H4 (cell line): Measurements from ENCODE around the gene KRTAP10-2. TPM values are rescaled to one million over a fixed set of nuclear protein-coding genes. Genes with fewer than 3 reads are reported as not detected.
"Not testable (repeated sequence)": the region's sequence is repeated elsewhere in the genome, so short reads cannot be mapped to it uniquely, and the experiment has no call there.

Experiments used
- DNase-seq: peaks from one replicate; pipeline ENCODE4 v3.0.0-alpha.2; 2015; ENCODE audit warnings: low spot score
- total RNA-seq: library from RNA; depleted of rRNA; stranded (reverse); fragments of >200 nt; shearing (Covaris generic); gene quantifications from 2 replicates; pipeline ENCODE4 v1.2.3, GENCODE V29; 2014; rRNA removed

The KRTAP10-2 gene, protein sequence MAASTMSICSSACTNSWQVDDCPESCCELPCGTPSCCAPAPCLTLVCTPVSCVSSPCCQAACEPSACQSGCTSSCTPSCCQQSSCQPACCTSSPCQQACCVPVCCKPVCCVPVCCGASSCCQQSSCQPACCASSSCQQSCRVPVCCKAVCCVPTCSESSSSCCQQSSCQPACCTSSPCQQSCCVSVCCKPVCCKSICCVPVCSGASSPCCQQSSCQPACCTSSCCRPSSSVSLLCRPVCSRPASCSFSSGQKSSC
- not detected in 2 replicates for total RNA-seq

GRCh38 chr21:44551340-44551961 lies at the start of gene KRTAP10-2:
Gene KRTAP10-2, minus strand, starts transcription at chr21:44551505. Its CDS starts 47 bp downstream, at chr21:44551458.
- no peak for DNase-seq

GRCh38 chr21:44601091-44601490 lies 49.8 kb upstream of the KRTAP10-2 start:
- DNase-seq, result not testable (repeated sequence)

DNA sequence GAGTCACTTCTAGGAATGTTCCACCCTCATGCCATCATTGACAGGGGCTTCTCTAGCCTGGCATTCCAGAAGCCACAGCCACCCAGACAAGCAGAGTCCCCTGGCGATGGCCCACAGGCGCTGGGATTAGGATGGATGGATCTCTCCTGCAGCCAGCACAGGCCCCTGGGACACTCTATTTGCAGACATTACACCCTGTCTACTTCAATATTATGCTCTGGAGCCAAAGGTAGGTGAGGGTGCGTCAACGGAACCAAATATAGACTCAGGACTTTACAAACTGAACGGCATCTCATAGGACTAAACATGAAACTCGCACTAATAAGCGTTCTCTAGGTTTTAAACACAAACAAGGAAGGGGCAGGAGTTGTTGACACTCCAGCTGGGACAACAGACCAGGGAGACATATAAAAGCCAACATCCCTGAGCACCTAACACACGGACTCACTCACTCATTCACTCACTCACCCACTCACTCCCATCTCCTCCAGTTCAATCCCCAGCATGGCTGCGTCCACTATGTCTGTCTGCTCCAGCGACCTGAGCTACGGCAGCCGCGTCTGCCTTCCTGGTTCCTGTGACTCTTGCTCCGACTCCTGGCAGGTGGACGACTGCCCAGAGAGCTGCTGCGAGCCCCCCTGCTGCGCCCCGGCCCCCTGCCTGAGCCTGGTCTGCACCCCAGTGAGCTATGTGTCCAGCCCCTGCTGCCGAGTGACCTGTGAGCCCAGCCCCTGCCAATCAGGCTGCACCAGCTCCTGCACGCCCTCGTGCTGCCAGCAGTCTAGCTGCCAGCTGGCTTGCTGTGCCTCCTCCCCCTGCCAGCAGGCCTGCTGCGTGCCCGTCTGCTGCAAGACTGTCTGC lies 49.0 kb upstream of the KRTAP10-2 start, which contains the start of gene KRTAP10-7:
TSS of gene KRTAP10-7 (plus strand) at position 480 of the 861 bp plus-strand sequence. CDS start at position 505, 25 bp downstream.
- DNase-seq, result not testable (repeated sequence)

GRCh38 chr21:44599264-44600029 lies 48.1 kb upstream of the KRTAP10-2 start:
- no peak for DNase-seq

GRCh38 chr21:44598061-44598460 lies 46.8 kb upstream of the KRTAP10-2 start:
- DNase-seq, result no peak

GRCh38 chr21:44596068-44596725 lies 44.9 kb upstream of the KRTAP10-2 start:
- DNase-seq, result no peak

GRCh38 chr21:44595524-44595923 lies 44.2 kb upstream of the KRTAP10-2 start:
- no peak for DNase-seq

- DNase-seq, result no peak
Measured at GRCh38 chr21:44594406-44594916, 43.2 kb upstream of the KRTAP10-2 start.

DNA sequence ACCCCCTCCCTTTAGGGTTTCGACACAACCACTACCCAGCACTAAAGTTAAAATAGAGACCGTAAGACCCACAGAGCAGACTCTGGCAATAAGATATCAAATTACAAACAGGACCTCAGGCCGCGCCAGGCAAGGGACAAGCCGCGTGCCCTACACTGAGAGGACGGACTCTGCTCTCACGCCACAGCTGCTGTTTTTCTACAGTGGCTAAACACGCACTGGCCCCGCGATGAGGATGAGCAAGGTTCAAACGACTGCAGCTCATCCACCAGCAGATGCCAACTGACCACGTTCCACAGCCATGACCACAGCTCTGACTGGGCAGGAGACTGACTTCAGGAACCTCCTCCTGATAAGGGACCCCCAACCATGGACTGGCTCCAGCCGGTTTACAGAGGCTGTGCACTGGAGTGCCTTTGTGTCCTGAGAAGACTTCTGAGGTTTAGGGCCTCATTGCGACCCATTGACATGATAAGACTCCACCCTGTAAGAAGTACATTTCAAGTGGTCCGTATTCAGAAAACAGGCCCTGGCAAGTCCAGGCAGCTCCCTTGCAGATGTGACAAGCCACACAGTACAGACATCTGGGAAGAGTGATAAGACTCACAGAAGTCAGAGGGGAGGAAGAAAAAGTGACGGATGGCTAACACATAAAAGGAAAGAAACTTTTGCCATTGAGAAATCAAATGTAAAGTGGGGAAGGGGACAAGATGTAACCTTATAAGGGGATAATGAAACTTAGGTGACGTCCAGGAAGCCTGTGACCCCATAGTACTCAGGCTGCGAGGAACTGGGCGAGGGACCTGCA lies 42.5 kb upstream of the KRTAP10-2 start:
- no peak for DNase-seq

GRCh38 chr21:44592446-44593311 lies 41.4 kb upstream of the KRTAP10-2 start, which contains the start of gene KRTAP10-6:
Gene KRTAP10-6, minus strand, starts transcription at chr21:44592505. Its CDS starts 21 bp downstream, at chr21:44592484.
- no peak for DNase-seq

DNA sequence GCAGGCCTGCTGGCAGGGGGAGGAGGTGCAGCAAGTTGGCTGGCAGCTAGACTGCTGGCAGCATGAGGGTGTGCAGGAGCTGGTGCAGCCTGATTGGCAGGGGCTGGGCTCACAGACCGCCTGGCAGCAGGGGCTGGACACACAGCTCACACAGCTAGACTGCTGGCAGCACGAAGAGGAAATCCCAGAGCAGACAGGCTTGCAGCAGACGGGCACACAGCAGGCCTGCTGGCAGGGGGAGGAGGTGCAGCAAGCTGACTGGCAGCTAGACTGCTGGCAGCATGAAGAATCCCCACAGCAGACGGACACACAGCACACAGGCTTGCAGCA lies 40.5 kb upstream of the KRTAP10-2 start:
- DNase-seq, result not testable (repeated sequence)

- DNase-seq, result not testable (repeated sequence)
Measured at GRCh38 chr21:44590897-44591800, 39.8 kb upstream of the KRTAP10-2 start.

DNA sequence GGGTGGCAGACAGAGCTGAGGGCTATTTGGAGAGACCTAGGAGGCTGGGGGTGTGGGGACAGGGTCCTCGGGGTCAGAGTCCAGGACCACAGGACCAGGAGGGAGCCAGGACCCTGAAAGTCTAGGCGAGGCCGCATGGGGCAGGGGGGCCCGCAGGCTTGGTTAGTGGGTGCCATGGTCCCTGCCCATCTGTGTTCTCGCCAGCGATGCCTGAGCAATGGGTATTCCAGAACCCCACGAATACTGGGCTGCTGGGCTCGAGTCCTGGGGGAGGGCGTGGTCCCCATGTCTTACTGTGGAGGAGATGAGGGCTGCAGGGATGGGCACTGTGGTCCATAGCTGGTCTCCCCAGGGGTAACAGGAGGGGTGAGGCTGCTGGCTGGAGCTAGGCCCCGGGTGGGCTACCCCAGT lies 39.0 kb upstream of the KRTAP10-2 start:
- no peak for DNase-seq

- no peak for DNase-seq
Measured at GRCh38 chr21:44589586-44590305, 38.4 kb upstream of the KRTAP10-2 start.

DNA sequence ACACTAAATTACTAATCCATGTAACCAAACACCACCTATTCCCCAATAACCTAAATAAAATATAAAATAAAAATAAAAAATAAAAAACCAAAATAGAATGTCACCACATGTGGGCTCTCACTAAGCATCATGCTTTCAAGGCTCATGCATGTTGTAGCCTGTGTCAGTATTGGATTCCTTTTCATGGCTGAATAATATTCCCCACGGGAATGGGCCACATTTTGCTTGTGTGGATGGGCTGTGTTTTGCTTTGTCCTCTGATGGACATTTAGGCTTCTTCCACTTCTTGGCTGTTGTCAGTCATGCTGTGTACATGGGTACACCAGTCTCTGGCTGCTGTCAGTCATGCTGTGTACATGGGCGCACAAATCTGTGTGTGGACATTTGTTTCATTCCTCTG lies 37.8 kb upstream of the KRTAP10-2 start:
- no peak for DNase-seq

GRCh38 chr21:44585892-44586291 lies 34.6 kb upstream of the KRTAP10-2 start:
- DNase-seq, result no peak

DNA sequence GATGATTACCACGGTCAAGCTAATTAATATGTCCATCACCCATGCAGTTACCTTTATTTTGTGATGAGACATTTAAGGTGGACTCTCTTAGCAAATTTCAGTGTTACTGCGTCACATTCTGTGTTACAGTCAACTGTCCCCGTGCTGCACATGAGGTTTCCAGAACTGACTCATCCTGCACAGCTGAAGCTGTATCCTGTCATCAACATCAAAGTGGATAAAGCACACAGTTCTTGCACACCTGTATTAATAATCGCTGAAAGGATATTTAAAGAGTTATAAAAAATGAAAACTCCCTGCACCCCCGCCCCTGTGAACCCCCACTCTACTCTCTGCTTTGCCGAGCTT lies 32.5 kb upstream of the KRTAP10-2 start:
- no peak for DNase-seq
